GM20431 (cell line): ENCODE data around the gene SETD2.

Experiments
- in situ Hi-C: fragments of 300-500 bp; cut with MseI, MboI; formaldehyde crosslinking; loops from one replicate; pipeline ENCODE4 v1.15.0; 2020; ENCODE audit warnings: low sequenced_read_pairs; ENCODE audit not compliant: unreplicated experiment

The SETD2 gene

DNA sequence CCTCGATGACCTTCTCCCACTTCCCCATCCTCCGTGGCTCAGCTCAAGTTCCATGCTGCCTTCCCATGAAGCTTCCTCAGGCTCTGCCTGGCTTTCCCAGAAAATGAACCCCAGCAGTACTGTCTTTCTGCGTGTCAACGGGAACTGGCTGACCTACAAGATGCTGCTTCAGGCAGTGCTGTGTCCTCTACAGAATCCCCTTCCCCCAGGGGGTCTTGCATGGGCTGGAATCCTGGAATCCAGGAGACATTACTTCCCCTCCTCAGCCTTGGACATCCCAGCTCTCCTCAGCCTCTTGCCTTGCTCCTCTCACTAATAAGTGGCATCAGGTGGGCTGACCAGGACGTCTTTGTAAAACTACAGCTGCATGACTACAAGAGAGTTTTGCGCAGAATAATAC lies 192.8 kb downstream of the SETD2 start:
- in situ Hi-C loops = no loop called here

DNA sequence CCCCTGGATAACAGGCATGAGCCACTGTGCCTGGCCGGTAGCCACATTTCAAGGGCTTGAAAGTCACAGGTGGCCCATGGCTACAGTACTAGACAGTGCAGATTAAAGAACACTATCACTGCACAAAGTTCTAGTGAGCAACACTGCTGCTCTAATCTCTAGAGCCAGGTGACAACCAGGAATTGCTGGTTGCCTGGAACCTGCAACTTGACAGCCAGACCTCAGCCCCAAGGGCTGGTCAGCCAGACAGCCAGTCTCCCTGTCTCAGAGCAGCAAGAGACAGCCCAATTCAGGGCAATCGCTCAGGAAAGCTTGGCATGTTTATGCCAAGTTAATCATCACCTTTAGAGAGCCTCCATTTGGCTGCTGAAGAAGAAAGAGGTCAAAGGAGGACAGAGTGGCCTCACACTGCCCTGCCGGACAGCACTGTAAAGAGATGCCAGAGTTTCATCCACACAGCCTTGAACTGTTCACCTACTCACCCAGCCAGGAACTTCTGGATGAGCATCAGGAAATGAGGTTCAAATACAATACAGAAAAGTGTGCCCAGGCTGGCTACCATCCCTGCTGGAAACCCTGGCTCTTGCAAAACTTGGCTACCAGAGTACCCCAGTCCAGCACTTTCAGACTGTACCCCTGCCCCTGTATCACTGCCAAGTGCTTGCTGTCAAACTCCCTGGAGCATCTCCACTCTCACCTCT lies 193.4 kb downstream of the SETD2 start:
- in situ Hi-C loops = no loop called here

- in situ Hi-C loops = no loop called here
Observed at GRCh38 chr3:46968783-46969428, 195.0 kb downstream of the SETD2 start.

DNA sequence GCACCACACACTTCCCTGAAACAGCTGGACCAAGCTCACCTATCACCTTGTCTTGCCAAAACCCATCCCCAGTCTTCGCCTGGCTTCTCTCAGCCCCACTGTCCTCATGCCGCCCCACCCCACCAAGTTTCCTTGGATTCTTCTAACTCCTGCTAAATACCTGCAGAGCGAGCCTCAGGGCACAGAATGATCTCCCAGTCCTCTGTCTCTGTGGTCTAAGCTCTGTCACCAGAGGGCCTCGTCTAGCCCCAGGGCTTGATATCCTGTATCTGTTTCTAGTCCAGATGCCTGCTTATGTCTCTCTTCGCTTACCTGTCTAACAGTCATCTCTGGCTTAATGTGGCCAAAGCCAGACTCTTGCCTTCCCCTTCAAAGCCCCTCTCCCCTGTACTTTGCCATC lies 197.1 kb downstream of the SETD2 start:
- in situ Hi-C loops = no loop called here
